SK-N-SH treated with all-trans-retinoic acid at 6 μM for 48 hours (cell line): ENCODE measurements around the gene PAXX.

Experiments used
- ATAC-seq: fragments of 200-7000 bp; cut with Tn5 transposase; 3 replicates; pipeline ENCODE4 v1.9.1; 2020; ENCODE audit warnings: mild to moderate bottlenecking, moderate library complexity
- ARNTL ChIP-seq: fragments of 450-650 bp; formaldehyde crosslinking; IDR thresholded peaks from 2 replicates; pipeline ENCODE4 v1.5.0; 2020; ENCODE audit warnings: low read depth, mild to moderate bottlenecking, moderate library complexity, borderline replicate concordance
- BACH2 ChIP-seq: fragments of 250-450 bp; sonication (Bioruptor Pico); IDR thresholded peaks from 2 replicates; pipeline ENCODE4 v1.9.0; 2021; ENCODE audit warnings: mild to moderate bottlenecking, borderline replicate concordance
- CREB5 ChIP-seq: fragments of 250-450 bp; sonication (Bioruptor Pico); IDR thresholded peaks from 2 replicates; pipeline ENCODE4 v1.5.1; 2020; ENCODE audit warnings: low read depth, mild to moderate bottlenecking, moderate library complexity
- CSDC2 ChIP-seq: fragments of 250-450 bp; sonication (Bioruptor Pico); IDR thresholded peaks from 2 replicates; pipeline ENCODE4 v1.5.0; 2020; ENCODE audit warnings: mild to moderate bottlenecking, moderate library complexity
- ESRRG ChIP-seq: fragments of 250-450 bp; sonication (Bioruptor Pico); IDR thresholded peaks from 2 replicates; pipeline ENCODE4 v1.6.1; 2021; ENCODE audit warnings: mild to moderate bottlenecking
- GLIS3 ChIP-seq: fragments of 250-450 bp; sonication (Bioruptor Pico); IDR thresholded peaks from 2 replicates; pipeline ENCODE4 v1.5.0; 2020; ENCODE audit warnings: mild to moderate bottlenecking, moderate library complexity
- OSR1 ChIP-seq: fragments of 250-450 bp; sonication (Bioruptor Pico); IDR thresholded peaks from 2 replicates; pipeline ENCODE4 v1.8.0; 2022; ENCODE audit warnings: moderate library complexity, mild to moderate bottlenecking, inconsistent platforms
- POU6F1 ChIP-seq: fragments of 250-450 bp; sonication (Bioruptor Pico); IDR thresholded peaks from 2 replicates; pipeline ENCODE4 v1.8.0; 2021; ENCODE audit warnings: low read depth, mild to moderate bottlenecking, moderate library complexity, borderline replicate concordance
- PPARA ChIP-seq: fragments of 250-450 bp; sonication (Bioruptor Pico); IDR thresholded peaks from 2 replicates; pipeline ENCODE4 v1.5.0; 2020; ENCODE audit warnings: mild to moderate bottlenecking, borderline replicate concordance
- RARB ChIP-seq: fragments of 250-450 bp; sonication (Bioruptor Pico); IDR thresholded peaks from 2 replicates; pipeline ENCODE4 v1.8.0; 2021; ENCODE audit warnings: mild to moderate bottlenecking, moderate library complexity
- SNAI2 ChIP-seq: fragments of 250-450 bp; sonication (Bioruptor Pico); IDR thresholded peaks from 2 replicates; pipeline ENCODE4 v1.5.0; 2020; ENCODE audit warnings: mild to moderate bottlenecking, moderate library complexity
- TCF4 ChIP-seq: fragments of 250-450 bp; sonication (Bioruptor Pico); IDR thresholded peaks from 2 replicates; pipeline ENCODE4 v1.8.0; 2021; ENCODE audit warnings: mild to moderate bottlenecking, moderate library complexity, borderline replicate concordance
- TOX ChIP-seq: fragments of 250-450 bp; sonication (Bioruptor Pico); IDR thresholded peaks from 2 replicates; pipeline ENCODE4 v1.8.0; 2021; ENCODE audit warnings: mild to moderate bottlenecking, moderate library complexity, borderline replicate concordance
- TSHZ2 ChIP-seq: fragments of 250-450 bp; sonication (Bioruptor Pico); IDR thresholded peaks from 2 replicates; pipeline ENCODE4 v1.5.0; 2020; ENCODE audit warnings: mild to moderate bottlenecking, moderate library complexity
- ZC3H10 ChIP-seq: fragments of 250-450 bp; sonication (Bioruptor Pico); IDR thresholded peaks from 2 replicates; pipeline ENCODE4 v1.5.1; 2021; ENCODE audit warnings: mild to moderate bottlenecking, moderate library complexity
- ZFP3 ChIP-seq: fragments of 250-450 bp; sonication (Bioruptor Pico); IDR thresholded peaks from 2 replicates; pipeline ENCODE4 v1.5.0; 2020; ENCODE audit warnings: mild to moderate bottlenecking, moderate library complexity
- ZNF565 ChIP-seq: fragments of 450-650 bp; formaldehyde crosslinking; conservative IDR thresholded peaks from 2 replicates; pipeline ENCODE4 v1.5.0; 2020; ENCODE audit warnings: low read depth, mild to moderate bottlenecking, moderate library complexity
- ZNF70 ChIP-seq: fragments of 450-650 bp; formaldehyde crosslinking; IDR thresholded peaks from 2 replicates; pipeline ENCODE4 v1.5.0; 2020; ENCODE audit warnings: mild to moderate bottlenecking, moderate library complexity
- ZNF8 ChIP-seq: fragments of 450-650 bp; formaldehyde crosslinking; IDR thresholded peaks from 2 replicates; pipeline ENCODE4 v1.5.0; 2020; ENCODE audit warnings: mild to moderate bottlenecking, moderate library complexity
- TF ChIP-seq, protein P1 (sequence below): fragments of 250-450 bp; sonication (Bioruptor Pico); IDR thresholded peaks from 2 replicates; pipeline ENCODE4 v1.5.1; 2021; ENCODE audit warnings: mild to moderate bottlenecking, moderate library complexity
- TF ChIP-seq, protein P2 (sequence below): fragments of 250-450 bp; sonication (Bioruptor Pico); IDR thresholded peaks from 2 replicates; pipeline ENCODE4 v1.8.0; 2020; ENCODE audit warnings: mild to moderate bottlenecking, moderate library complexity, borderline replicate concordance

The PAXX gene

DNA sequence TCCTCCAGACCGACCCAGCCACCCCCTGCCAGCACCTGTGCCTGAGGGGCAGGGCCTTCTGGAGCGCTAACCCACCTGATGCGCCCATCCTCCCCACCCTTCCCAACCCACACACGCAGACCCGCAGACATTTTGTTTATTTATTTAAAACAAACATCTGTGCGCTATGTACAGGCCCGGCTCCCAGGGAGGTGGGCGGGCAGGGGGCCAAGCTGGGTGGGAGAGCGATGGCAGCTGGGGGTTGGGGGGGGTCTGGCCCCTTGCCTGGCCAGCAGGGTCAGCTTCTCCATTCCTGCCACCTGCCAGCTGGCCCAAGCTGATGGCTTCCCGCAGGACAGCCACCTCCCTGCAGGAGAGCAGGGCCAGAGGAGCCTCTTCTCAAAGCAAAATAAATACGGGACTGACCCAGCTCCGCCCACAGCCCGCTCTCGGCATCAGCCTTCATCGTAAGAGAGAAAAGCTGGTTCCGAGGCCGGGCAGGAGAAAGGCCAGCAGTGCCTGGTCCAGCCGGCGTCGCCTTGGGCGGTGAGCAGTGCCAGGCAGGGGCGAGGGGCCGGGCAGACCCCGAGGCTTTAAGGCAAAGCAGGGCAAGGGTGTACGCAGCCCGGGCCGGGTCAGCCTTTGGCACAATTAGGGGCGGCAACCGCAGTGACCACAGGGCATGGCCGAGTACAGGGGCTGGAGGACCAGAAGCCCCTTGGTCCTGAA lies 15.0 kb downstream of the PAXX start:
- no peak for TF ChIP-seq OSR1 (CRISPR knock-in tag)
- TF ChIP-seq PPARA (CRISPR knock-in tag), result no peak
- no peak for TF ChIP-seq ZFP3 (CRISPR knock-in tag)
- no peak for TF ChIP-seq ZC3H10
- no peak for TF ChIP-seq SNAI2 (CRISPR knock-in tag)
- TF ChIP-seq CSDC2 (CRISPR knock-in tag), result no peak
- TF ChIP-seq ESRRG (CRISPR knock-in tag), result no peak
- no peak for TF ChIP-seq POU6F1
- ATAC-seq, result no peak

- TF ChIP-seq CREB5 (CRISPR knock-in tag), result no peak
- no peak for TF ChIP-seq POU6F1
- no peak for TF ChIP-seq OSR1 (CRISPR knock-in tag)
- TF ChIP-seq, protein P1, sequence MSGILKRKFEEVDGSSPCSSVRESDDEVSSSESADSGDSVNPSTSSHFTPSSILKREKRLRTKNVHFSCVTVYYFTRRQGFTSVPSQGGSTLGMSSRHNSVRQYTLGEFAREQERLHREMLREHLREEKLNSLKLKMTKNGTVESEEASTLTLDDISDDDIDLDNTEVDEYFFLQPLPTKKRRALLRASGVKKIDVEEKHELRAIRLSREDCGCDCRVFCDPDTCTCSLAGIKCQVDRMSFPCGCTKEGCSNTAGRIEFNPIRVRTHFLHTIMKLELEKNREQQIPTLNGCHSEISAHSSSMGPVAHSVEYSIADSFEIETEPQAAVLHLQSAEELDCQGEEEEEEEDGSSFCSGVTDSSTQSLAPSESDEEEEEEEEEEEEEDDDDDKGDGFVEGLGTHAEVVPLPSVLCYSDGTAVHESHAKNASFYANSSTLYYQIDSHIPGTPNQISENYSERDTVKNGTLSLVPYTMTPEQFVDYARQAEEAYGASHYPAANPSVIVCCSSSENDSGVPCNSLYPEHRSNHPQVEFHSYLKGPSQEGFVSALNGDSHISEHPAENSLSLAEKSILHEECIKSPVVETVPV, result no peak
- ATAC-seq, result no peak; the same call in 2 of the 3 replicates
Observed at GRCh38 chr9:137007816-137008270, 15.6 kb downstream of the PAXX start.

GRCh38 chr9:137008312-137008711 lies 16.1 kb downstream of the PAXX start:
- TF ChIP-seq GLIS3 (CRISPR knock-in tag) (no peak), ARNTL (CRISPR knock-in tag) (no peak), OSR1 (CRISPR knock-in tag) (no peak), RARB (CRISPR knock-in tag) (no peak), ZC3H10 (no peak), ZNF70 (CRISPR knock-in tag) (no peak), CSDC2 (CRISPR knock-in tag) (no peak)
- no peak for ATAC-seq

GRCh38 chr9:137009217-137009616 lies 17.0 kb downstream of the PAXX start:
- no peak for ATAC-seq
- TF ChIP-seq TCF4, result no peak
- no peak for TF ChIP-seq RARB (CRISPR knock-in tag)
- no peak for TF ChIP-seq TSHZ2 (CRISPR knock-in tag)
- TF ChIP-seq GLIS3 (CRISPR knock-in tag), result no peak
- TF ChIP-seq CSDC2 (CRISPR knock-in tag), result no peak
- TF ChIP-seq OSR1 (CRISPR knock-in tag), result no peak
- TF ChIP-seq ZC3H10, result no peak
- TF ChIP-seq SNAI2 (CRISPR knock-in tag), result no peak
- no peak for TF ChIP-seq CREB5 (CRISPR knock-in tag)
- TF ChIP-seq ZNF8 (CRISPR knock-in tag), result no peak
- no peak for TF ChIP-seq BACH2
- no peak for TF ChIP-seq ESRRG (CRISPR knock-in tag)
- TF ChIP-seq, protein P1, result no peak
- TF ChIP-seq ZNF565 (CRISPR knock-in tag), result no peak
- TF ChIP-seq TOX, result no peak
- TF ChIP-seq, protein P2, sequence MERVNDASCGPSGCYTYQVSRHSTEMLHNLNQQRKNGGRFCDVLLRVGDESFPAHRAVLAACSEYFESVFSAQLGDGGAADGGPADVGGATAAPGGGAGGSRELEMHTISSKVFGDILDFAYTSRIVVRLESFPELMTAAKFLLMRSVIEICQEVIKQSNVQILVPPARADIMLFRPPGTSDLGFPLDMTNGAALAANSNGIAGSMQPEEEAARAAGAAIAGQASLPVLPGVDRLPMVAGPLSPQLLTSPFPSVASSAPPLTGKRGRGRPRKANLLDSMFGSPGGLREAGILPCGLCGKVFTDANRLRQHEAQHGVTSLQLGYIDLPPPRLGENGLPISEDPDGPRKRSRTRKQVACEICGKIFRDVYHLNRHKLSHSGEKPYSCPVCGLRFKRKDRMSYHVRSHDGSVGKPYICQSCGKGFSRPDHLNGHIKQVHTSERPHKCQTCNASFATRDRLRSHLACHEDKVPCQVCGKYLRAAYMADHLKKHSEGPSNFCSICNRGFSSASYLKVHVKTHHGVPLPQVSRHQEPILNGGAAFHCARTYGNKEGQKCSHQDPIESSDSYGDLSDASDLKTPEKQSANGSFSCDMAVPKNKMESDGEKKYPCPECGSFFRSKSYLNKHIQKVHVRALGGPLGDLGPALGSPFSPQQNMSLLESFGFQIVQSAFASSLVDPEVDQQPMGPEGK (CRISPR knock-in tag), result no peak
- TF ChIP-seq ARNTL (CRISPR knock-in tag), result no peak
